NCI-H345 treated with DMSO at 0.1 percent for 48 hours (cell line): ENCODE data around the gene CST6.
"Not testable (repeated sequence)": the region's sequence is repeated elsewhere in the genome, so short reads cannot be mapped to it uniquely, and the experiment has no call there.

Source experiments
- DNase-seq: peaks from one replicate; lab custom pipeline; 2025; ENCODE audit not compliant: unreplicated experiment; lab: John Stamatoyannopoulos, UW

The CST6 gene

DNA sequence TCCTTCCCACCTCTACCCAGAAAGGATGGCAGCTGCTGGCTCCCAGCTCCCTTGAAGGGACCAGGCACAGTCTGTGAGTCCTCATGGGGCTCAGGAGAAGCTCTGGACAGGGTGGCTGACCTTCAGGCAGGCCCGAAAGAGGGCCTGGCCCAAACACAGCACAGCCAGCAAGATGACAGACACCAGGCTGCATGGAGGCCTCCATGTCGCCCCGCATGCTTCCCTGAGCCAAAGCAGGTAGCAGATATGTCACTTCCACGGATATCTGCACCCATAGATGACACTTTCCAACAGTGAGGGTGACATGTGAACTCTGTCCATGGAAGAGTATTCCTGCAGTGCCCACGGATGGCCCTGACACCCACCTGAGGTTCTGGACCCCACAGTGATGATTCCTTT, 28.2 kb upstream of the CST6 start:
- no peak for DNase-seq

DNA sequence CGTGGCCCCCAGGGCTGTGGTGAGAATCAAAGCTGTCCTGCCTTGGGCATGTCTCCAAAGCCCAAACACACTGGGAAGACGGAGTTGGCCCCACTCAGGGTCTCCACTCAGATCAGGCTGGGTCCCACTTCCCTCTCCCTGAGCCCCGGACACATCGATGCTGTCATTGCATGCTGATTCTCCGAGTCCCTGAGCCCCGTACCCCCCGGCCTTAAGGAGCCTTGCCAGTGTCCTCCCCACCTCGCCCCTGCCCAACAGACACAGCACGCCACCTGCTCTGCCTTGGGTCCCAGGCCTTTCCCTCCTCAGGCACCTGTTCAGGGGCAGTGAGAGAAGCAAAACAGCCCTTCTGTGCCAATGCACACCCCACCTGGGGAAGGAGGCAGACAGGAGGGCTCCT, 24.5 kb upstream of the CST6 start:
- no peak for DNase-seq

DNA sequence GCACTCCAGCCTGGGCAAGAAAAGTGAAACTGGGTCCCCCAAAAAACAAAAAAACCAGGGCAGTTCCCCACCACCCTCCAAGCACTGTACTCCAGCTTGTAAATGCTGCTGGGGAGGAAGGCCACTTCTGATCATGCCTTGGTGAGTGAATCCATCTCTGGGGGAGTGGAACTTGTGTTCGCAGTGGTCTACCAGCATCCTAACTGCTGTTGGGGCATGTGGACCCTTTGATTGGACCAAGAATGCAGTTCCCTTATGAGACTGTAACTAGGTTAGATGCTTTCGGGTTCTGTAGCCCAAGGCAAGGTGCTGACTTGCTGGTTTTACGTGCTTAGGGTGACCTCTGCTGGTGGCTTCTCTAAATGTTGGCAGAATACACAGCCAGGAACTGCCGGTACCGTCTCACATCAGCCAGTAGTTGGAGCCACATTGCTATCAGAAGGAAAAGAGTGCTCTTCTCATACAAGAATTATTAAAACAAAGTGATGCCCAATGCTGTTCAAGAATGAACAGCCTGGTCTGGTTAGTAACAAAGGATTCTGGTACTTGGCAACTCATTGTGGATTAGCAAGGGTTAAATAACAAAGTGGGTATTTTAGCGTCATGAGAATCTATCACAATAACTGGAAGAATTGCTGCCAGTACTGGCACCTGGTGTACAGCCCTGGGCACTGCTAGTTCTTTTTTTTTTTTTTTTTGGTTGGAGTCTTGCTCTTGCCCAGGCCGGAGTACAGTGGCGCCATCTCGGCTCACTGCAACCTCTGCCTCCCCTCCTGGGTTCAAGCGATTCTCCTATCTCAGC, 22.8 kb upstream of the CST6 start:
- DNase-seq: peak; percentile 80

- no peak for DNase-seq
Observed at GRCh38 chr11:65992056-65992455, 19.8 kb upstream of the CST6 start.

GRCh38 chr11:65997286-65997685, 14.5 kb upstream of the CST6 start:
- DNase-seq: no peak

DNA sequence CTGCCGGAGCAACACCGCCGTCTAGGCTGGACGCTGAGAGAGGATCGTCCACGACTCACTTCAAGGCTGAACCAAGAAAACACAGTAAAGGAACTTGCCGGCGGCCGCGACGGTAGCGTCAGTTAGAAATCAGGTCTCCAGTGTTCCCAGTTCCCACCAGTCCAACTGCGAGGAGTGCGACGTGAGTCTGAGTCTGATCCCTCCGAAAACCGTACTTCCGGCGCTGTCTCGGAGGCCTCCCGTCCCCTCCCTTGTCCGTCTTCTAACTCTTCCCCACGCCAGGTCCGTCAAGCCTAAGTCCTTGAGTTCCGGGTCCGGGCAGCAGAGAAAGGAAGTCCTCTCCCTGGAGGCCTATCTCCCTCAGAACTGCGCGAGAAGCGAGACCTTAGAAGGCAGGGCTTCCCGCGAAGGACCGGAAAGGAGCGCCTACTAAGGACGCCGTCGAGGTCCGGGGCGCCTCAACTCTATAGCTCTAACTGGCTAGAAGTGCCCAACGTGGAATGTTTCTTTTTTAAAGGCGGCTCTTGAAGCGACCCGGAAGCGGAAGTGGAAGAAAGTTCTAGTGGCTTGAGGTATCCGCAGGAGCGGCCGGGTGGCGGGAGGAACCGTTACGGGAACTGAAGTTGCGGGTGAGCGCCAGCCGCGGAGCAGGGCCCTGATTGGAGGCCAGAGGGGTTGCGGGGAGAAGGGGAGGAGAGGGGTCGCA, 9.7 kb upstream of the CST6 start, which contains the start of the genes BANF1 and EIF1AD:
TSS of gene BANF1 (plus strand) at position 562 of the 706 bp plus-strand sequence. CDS start 748 bp downstream, outside the sequence.
TSS of gene EIF1AD (minus strand) at position 216 of the 706 bp plus-strand sequence. CDS start 1,768 bp downstream, outside the sequence.
- DNase-seq: peak; percentile 99

- no peak for DNase-seq
Observed at GRCh38 chr11:66002648-66003225, 9.1 kb upstream of the CST6 start.

- DNase-seq: no peak
Observed at GRCh38 chr11:66003291-66003690, 8.5 kb upstream of the CST6 start.

DNA sequence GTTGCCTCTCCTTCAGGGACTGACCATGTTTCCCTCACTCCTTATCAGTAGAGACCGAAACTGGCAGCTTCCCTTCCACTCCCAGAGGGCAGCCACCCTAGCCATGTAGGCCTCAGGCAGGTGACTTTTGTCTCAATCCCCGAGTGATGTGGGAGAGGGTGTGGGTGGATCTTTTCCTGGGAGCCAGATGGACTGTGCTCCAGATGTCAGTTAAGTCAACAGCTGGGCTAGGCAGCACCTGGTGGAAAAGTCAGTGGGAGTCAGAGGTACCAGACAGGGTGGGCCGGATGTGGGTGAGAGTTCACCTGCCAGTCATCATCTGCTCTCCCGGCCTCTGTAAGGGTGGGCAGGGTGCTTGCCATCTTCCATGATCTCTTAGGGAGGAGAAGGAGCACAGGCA, 7.6 kb upstream of the CST6 start:
- DNase-seq: no peak

DNA sequence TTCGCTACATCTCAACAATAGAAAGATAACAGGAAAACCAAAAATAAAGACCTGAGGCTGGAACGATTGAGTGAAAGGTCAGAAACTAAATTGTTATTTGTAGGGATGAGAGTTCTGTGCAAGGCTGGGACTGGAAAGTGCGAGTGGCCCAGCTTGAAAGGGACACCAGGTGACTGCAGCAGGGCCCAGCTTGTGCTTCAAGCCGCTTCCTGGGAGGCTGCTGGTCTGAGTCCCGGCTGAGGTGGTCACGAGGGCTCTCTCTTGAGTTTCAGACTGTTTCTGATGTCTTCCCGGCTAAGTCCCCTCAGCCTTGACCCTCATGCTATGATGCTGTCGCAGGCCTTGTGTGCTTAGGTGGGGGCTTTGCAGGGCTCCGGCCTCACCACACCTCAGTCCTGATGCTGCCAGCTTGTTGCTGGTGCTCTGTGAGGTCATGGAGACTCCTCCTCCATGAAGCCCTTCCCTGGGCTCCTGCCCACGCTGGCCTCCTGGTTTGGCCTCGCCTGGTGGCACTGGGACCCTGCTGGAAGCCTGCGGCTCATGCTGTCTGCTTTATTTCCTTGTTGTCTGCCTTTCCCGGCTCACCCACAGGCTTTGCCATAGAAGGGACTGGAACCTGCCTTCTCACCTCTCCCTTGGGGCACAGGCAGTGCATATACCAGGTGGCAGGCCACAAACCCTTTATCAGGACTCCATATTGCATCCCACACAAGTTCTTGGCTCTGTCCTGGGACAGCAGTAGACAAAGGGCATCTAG, 5.5 kb upstream of the CST6 start:
- DNase-seq: no peak

DNA sequence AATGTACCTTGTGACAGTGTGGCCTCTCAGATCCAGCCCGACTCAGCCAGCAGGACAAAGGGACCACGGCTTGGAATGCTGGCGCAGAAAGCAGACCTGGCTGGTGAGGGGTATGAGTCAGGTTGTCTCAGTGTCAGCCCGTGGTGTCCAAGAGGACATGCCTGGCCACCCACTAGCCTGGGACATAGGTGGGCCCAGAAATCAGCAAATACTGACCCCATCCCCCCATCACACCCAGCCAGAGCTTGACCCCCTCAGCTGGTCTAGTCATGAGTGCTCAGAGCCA, 5.0 kb upstream of the CST6 start:
- no peak for DNase-seq

GRCh38 chr11:66007201-66007634, 4.6 kb upstream of the CST6 start:
- DNase-seq: no peak

GRCh38 chr11:66008095-66008467, 3.7 kb upstream of the CST6 start:
- DNase-seq: no peak

DNA sequence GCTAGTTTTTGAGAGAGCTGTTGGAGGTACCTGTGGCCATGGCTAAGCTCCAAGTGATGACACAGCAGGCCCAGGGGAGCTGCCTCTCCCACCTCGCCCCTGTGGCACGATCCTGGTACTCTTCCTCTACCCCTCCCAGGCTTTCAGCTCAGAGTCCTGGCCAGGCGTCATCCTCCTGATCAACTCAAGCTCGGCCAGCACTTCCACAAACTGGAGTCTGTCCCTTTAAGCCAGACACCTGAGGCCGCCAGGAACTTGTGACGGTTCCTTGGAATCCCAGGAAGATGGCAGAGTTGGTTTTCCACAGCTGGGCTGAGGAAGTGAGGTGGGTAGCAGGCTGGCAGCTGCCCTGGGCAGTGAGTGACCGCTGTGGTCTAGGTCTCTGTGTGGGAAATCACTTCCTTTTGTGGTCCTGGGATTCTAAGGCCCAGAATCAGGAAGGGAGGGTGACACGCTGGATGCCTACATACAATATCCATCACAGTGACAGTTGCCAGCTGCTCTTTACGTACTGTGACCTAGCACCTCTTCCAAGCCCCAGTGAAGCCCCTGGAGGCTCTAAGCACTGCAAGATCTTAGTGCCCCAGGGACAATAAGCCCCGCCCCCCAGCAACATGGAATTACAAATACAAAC, 3.2 kb upstream of the CST6 start:
- no peak for DNase-seq

DNA sequence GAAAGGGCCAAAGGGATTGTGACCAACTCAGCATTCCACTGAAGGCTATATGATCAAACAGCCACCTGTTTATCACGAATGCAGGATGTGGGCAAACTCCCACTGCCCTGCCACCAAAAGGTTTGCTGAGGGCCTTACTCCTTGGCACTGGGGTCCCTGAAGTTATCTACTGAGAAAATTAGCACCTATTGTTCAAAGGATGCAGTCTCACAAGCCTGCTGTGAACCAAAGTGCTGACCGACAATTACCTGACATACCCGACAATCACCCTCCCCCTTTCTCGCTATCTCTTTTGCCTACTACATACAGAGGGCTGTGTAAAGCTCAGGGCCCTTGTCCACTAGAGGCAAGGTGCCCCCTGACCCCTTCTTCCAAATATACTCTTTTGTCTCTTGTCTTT, 1.8 kb upstream of the CST6 start:
- not testable (repeated sequence) for DNase-seq

DNA sequence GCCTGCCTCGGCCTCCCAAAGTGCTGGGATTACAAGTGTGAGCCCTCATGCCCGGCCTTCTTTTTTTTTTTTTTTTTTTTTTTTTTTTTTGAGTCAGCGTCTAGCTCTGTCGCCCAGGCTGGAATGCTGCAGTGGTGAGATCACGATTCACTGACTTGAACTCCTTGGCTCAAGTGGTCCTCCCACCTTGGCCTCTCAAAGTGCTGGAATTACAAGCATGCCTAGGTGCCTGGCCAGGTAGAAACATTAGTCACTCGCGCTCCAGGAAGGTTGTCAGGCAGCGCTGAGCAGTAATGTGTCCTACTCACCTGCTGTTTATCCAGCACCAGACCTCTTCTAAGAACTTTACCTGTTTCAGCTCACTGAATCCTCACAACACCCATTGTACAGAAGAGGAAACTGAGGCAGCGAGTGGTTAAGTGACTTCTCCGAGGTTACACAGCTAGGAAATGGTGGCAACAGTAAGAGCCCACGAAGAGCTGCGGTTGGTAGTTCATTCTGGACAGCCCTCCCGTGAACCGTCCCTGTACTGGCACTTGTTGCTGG, 496 bp upstream of the CST6 start:
- DNase-seq: no peak

- no peak for DNase-seq
Observed at GRCh38 chr11:66012371-66012945, 650 bp downstream of the CST6 start.

DNA sequence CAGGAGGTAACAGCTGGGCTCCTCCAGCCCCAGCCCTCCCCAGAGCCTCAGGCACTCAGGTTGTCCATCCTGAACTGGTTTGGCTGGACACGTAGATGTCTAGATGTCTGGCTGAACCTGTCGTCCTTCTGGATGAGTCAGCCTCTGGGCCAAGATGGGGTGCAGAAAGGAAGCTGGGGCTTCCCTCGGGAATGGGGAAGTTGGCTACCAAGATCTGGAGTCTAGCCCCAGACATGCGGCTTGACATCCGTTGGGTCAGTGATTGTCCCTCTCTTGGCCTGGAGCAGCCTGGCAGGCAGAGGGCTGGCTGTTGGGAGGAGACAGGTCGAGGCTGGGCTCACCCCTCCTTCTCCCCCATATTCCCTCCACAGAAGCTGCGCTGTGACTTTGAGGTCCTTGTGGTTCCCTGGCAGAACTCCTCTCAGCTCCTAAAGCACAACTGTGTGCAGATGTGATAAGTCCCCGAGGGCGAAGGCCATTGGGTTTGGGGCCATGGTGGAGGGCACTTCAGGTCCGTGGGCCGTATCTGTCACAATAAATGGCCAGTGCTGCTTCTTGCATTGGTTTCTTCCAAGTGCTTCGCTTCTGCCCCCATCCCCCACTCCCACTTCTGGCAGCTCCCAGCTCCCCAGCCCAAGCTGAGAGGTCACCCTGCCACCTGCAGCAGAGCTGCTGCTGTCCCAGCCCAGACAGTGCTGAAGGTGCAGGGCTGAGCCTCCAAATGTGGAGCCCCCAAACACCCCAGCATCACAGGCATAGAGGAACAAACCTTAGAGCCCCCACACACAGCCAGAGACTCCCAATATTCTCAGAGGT, 1.3 kb downstream of the CST6 start:
- DNase-seq: no peak

GRCh38 chr11:66013762-66014100, 1.9 kb downstream of the CST6 start:
- DNase-seq: no peak
